CD8-positive, alpha-beta memory T cell (primary cell): ENCODE results near the gene C5AR2. TPM values are rescaled to one million over a fixed set of nuclear protein-coding genes. Genes with fewer than 3 reads are reported as not detected.
A peak's percentile ranks its signal among the peaks of the same experiment; 100 is the strongest.
"Not testable (repeated sequence)": the region's sequence is repeated elsewhere in the genome, so short reads cannot be mapped to it uniquely, and the experiment has no call there.

Experiments
- CTCF ChIA-PET: fragments of 350-600 bp; sonication (Branson Sonifier 250); formaldehyde crosslinking; loops from one replicate; lab custom pipeline; 2021; ENCODE audit warnings: antibody characterized with exemption; lab: Charles Lee
- POLR2A ChIA-PET: fragments of 350-600 bp; sonication (Branson Sonifier 250); formaldehyde crosslinking; loops from one replicate; lab custom pipeline; 2021; ENCODE audit warnings: antibody characterized with exemption; lab: Charles Lee
- DNase-seq, 5 donors: peaks; one replicate each; pipeline versions ENCODE4 v3.0.0 to v3.0.0-alpha.2; 2020 to 2022; ENCODE audit warnings: mixed read lengths in 1 of 5
- H3K27ac ChIP-seq: one replicate; pipeline ENCODE4 v1.7.0; 2013; ENCODE audit warnings: low read depth, mild to moderate bottlenecking, low read length, moderate library complexity
- H3K27me3 ChIP-seq: 2 replicates; pipeline ENCODE4 v1.7.0; 2013; ENCODE audit warnings: low read length, mild to moderate bottlenecking; ENCODE audit not compliant: insufficient read depth, poor library complexity, severe bottlenecking
- H3K36me3 ChIP-seq: 2 replicates; pipeline ENCODE4 v1.7.0; 2013; ENCODE audit warnings: mild to moderate bottlenecking, low read length, moderate library complexity; ENCODE audit not compliant: insufficient read depth
- H3K4me1 ChIP-seq: 2 replicates; pipeline ENCODE4 v1.7.0; 2013; ENCODE audit warnings: mild to moderate bottlenecking, low read length, moderate library complexity; ENCODE audit not compliant: insufficient read depth
- H3K4me3 ChIP-seq: 2 replicates; pipeline ENCODE4 v1.7.0; 2013; ENCODE audit warnings: mild to moderate bottlenecking, low read length
- H3K9me3 ChIP-seq: 2 replicates; pipeline ENCODE4 v1.7.0; 2013; ENCODE audit warnings: mild to moderate bottlenecking, low read length
- H3K27ac Mint-ChIP-seq, 8 donors: one replicate each; pipeline ENCODE4 v1.8.0; 2020 to 2021; ENCODE audit warnings: mixed read lengths in 8 of 8, mild to moderate bottlenecking in 6 of 8, inconsistent platforms in 3 of 8, moderate library complexity in 3 of 8
- H3K27me3 Mint-ChIP-seq, 2 donors: one replicate each; pipeline ENCODE4 v1.8.0; 2020 to 2021; ENCODE audit warnings: mixed read lengths in 2 of 2, mild to moderate bottlenecking in 1 of 2, moderate library complexity in 1 of 2
- H3K36me3 Mint-ChIP-seq, 3 donors: one replicate each; pipeline ENCODE4 v1.8.0; 2020 to 2021; ENCODE audit warnings: mixed read lengths in 3 of 3, inconsistent platforms in 1 of 3, mild to moderate bottlenecking in 1 of 3
- H3K4me1 Mint-ChIP-seq, 3 donors: one replicate each; pipeline ENCODE4 v1.8.0; 2020 to 2021; ENCODE audit warnings: mixed read lengths in 3 of 3, inconsistent platforms in 1 of 3, mild to moderate bottlenecking in 1 of 3
- H3K4me3 Mint-ChIP-seq, 7 donors: one replicate each; pipeline ENCODE4 v1.8.0; 2020 to 2021; ENCODE audit warnings: mixed read lengths in 7 of 7, mild to moderate bottlenecking in 6 of 7, moderate library complexity in 4 of 7, inconsistent platforms in 2 of 7
- H3K9me3 Mint-ChIP-seq, 5 donors: one replicate each; pipeline ENCODE4 v1.8.0; 2020 to 2022; ENCODE audit warnings: mixed read lengths in 5 of 5, mild to moderate bottlenecking in 3 of 5, moderate library complexity in 2 of 5, inconsistent platforms in 1 of 5
- polyA plus RNA-seq: library from polyadenylated mRNA; unstranded; fragments of 300-500 nt; fragmentation: Illumina TruSeq; gene quantifications from one replicate; pipeline ENCODE4 v1.2.3, GENCODE V29; 2021
- total RNA-seq, 2 experiments: library from RNA; stranded (reverse); gene quantifications; one replicate each; pipeline ENCODE4 v1.2.3, GENCODE V29; 2021

Gene C5AR2
- total and polyA plus RNA-seq, 3 experiments from 2014 or later: 0.06 to 0.22 (median 0.07) TPM

DNA sequence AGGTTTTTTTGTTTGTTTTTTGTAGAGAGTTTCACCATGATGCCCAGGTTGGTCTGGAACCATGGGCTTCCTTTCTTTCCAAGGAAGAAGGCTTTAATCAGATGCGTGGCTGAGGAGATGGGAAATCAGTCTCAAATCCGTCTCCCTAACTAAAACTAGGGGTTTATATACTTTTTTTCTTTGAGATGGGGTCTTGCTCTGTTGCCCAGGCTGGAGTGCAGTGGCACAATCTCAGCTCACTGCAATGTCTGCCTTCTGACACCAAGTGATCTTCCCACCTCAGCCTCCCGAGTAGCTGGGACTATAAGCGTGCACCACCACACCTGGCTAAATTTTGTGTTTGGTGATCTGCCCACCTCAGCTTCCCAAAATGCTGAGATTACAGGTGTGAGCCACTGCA is 52.6 kb downstream of the C5AR2 start:
- H3K4me1 Mint-ChIP-seq: peaks cover 21 to 32% (median 23%) of the 10 kb centered on the region in 3 donors
- POLR2A ChIA-PET, H3K27me3 ChIP-seq, H3K27me3 Mint-ChIP-seq, H3K9me3 Mint-ChIP-seq, DNase-seq, H3K4me3 Mint-ChIP-seq, H3K4me3 ChIP-seq, H3K9me3 ChIP-seq, H3K27ac ChIP-seq, CTCF ChIA-PET, H3K27ac Mint-ChIP-seq: not testable (repeated sequence)
- peaks cover 3 to 27% (median 10%) of the 10 kb centered on the region in 3 donors for H3K36me3 Mint-ChIP-seq
- H3K4me1 ChIP-seq: peaks cover 17% of the 10 kb centered on the region
- peaks cover 15% of the 10 kb centered on the region for H3K36me3 ChIP-seq

DNA sequence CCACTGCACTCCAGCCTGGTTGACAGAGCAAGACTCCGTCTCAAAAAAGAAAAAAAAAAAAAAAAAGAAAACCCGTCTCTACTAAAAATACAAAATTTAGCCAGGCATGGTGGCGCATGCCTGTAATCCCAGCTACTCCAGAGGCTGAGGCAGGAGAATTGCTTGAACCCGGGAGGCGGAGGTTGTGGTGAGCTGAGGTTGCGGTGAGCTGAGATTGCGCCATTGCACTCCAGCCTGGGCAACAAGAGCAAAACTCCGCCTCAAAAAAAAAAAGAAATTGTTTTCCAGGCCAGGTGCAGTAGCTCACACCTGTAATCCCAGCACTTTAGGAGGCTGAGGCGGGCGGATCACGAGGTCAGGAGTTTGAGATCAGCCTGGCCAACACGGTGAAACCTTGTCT is 54.6 kb downstream of the C5AR2 start:
- H3K4me1 Mint-ChIP-seq: peaks cover 19 to 21% (median 21%) of the 10 kb centered on the region in 3 donors
- DNase-seq, H3K36me3 Mint-ChIP-seq, H3K36me3 ChIP-seq, H3K4me1 ChIP-seq, H3K9me3 Mint-ChIP-seq, H3K27me3 Mint-ChIP-seq, H3K27ac Mint-ChIP-seq, H3K27ac ChIP-seq, H3K9me3 ChIP-seq, H3K27me3 ChIP-seq, H3K4me3 Mint-ChIP-seq, H3K4me3 ChIP-seq: not testable (repeated sequence)
- POLR2A ChIA-PET: interaction anchor here (0.6 to 0.7 kb wide), 3 partner anchors 142 to 653 kb away, joined by 3 to 12 read pairs (median 3); no protein-coding TSS in a partner anchor
- CTCF ChIA-PET: interaction anchor here (0.9 to 8.2 kb wide), 3 partner anchors 38 to 91 kb away, joined by 3 to 89 read pairs (median 3); partner anchors contain the start of gene DHX34

DNA sequence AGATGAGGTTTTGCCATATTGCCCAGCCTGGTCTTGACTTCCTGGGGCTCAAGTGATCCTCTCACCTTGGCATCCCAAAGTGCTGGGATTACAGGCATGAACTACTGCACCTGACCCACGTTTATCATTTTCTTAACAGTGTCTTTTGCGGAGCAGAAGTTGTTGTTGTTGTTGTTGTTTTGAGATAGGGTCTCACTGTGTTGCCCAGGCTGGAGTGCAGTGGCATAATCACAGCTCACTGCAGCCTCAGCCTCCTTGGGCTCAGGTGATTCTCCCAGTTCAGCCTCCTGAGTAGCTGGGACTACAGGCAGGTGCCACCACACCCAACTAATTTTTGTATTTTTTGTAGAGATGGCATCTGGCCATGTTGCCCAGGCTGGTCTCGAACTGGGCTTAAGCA is 55.6 kb downstream of the C5AR2 start:
- Mint-ChIP-seq H3K4me1 (peaks cover 10 to 13% (median 13%) of the 10 kb centered on the region in 3 donors), H3K27ac (peak overlapping the region in 1 of 8 donors; percentile 22)
- H3K4me3 Mint-ChIP-seq, H3K27me3 Mint-ChIP-seq, H3K4me1 ChIP-seq, H3K4me3 ChIP-seq, H3K36me3 Mint-ChIP-seq, H3K36me3 ChIP-seq, H3K9me3 Mint-ChIP-seq, POLR2A ChIA-PET, DNase-seq, H3K9me3 ChIP-seq, H3K27ac ChIP-seq, H3K27me3 ChIP-seq: not testable (repeated sequence)
- CTCF ChIA-PET: interaction anchor here (8.2 kb wide), 1 partner anchor 92 kb away, joined by 89 read pairs; no protein-coding TSS in a partner anchor

GRCh38 chr19:47388721-47389120 is 56.7 kb downstream of the C5AR2 start:
- H3K4me1 ChIP-seq, H3K9me3 ChIP-seq, POLR2A ChIA-PET, H3K27ac ChIP-seq, H3K36me3 Mint-ChIP-seq, H3K4me3 Mint-ChIP-seq, H3K9me3 Mint-ChIP-seq, H3K36me3 ChIP-seq, DNase-seq, H3K27ac Mint-ChIP-seq, H3K4me3 ChIP-seq, H3K4me1 Mint-ChIP-seq, H3K27me3 ChIP-seq: not testable (repeated sequence)
- CTCF ChIA-PET: interaction anchor here (1.1 to 8.2 kb wide), 3 partner anchors 39 to 93 kb away, joined by 3 to 89 read pairs (median 3); partner anchors contain the start of gene DHX34
- H3K27me3 Mint-ChIP-seq: peaks cover 1 to 11% of the 10 kb centered on the region in 2 donors

DNA sequence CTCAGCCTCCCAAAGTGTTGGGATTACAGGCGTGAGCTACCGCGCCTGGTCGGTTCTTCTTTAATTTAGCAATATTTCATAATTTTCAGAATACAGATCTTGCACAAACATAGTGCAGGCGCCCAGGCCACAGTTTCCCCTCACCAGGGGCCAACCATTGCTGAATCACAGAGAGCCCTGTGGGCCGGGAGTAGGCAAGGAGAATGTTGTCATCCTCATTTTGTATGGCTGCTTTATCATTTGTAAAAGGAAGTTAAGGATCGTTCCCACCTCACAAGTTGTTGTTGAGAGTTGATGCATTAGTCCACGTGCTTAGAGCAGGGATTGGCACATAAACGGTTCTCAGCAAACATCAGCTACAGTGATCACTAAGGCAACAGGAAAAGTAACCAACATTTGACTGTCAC is 57.2 kb downstream of the C5AR2 start:
- Mint-ChIP-seq H3K4me3 (no peak overlapping the region), H3K4me1 (peaks cover 4 to 6% (median 5%) of the 10 kb centered on the region in 3 donors), H3K27me3 (peaks cover 1 to 11% of the 10 kb centered on the region in 2 donors), H3K27ac (no peak overlapping the region), H3K36me3 (no peaks in the 10 kb centered on the region), H3K9me3 (no peaks in the 10 kb centered on the region)
- no peak for DNase-seq
- no peaks in the 10 kb centered on the region for H3K4me1 ChIP-seq
- POLR2A ChIA-PET: no interaction called here
- CTCF ChIA-PET: interaction anchor here (1.1 to 8.2 kb wide), 3 partner anchors 40 to 93 kb away, joined by 3 to 89 read pairs (median 3); partner anchors contain the start of gene DHX34
- no peaks in the 10 kb centered on the region for H3K9me3 ChIP-seq
- no peak overlapping the region for H3K27ac ChIP-seq
- H3K4me3 ChIP-seq: no peak overlapping the region
- H3K27me3 ChIP-seq: no peaks in the 10 kb centered on the region
- H3K36me3 ChIP-seq: no peaks in the 10 kb centered on the region

DNA sequence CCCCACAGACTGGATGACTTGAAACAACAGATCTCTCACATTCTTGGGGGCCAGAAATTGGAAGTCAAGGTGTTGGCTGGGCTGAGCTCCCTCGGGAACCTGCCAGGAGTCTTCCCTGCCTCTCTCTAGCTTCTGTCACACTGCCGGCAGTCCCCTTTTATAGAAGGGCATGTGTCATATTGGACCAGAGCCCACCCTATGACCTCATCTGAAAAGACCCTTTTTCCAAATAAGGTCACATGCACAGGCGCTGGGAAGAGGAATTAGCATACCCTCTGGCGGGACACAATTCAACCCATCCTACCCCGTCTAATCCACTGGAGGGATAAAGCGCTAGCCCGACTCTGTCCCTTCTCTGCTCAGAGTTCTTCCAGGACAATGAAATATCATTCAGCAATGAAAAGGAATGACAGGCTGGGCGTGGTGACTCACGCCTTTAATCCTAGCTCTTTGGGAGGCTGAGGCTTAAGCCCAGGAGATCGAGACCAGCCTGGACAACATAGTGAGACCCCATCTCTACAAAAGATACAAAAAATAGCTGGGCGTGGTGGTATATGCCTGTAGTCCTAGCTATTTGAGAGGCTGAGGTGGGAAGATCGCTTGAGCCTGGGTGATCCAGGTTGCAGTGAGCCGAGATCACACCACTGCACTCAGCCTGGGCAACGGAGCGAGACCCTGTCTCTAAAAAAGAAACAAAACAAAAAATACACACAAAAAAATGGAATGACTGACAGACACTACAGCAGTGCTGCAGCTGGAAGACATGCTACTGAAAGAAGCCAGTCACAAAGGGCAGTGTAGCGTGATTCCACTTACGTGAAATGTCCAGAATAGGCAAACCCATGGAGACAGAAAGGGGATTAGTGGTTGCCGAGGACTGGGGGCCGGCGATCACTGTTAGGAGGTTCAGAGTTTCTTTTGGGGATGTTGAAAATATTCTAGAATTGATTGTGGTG is 58.8 kb downstream of the C5AR2 start:
- POLR2A ChIA-PET: interaction anchor here (0.6 to 1.6 kb wide), 3 partner anchors 42 to 233 kb away, joined by 3 to 4 read pairs (median 3); partner anchors contain the start of gene DHX34
- CTCF ChIA-PET: interaction anchor here (0.6 to 8.2 kb wide), 23 partner anchors 9 to 350 kb away, joined by 3 to 89 read pairs (median 4); partner anchors contain the start of gene DHX34
- peak overlapping the region in 1 of 8 donors; percentile 79 for H3K27ac Mint-ChIP-seq
- no peak overlapping the region for H3K4me3 Mint-ChIP-seq
- DNase-seq: no peak
- H3K27ac ChIP-seq: no peak overlapping the region
- H3K36me3 ChIP-seq: no peaks in the 10 kb centered on the region
- H3K4me1 Mint-ChIP-seq: peaks cover 4 to 6% (median 5%) of the 10 kb centered on the region in 3 donors
- no peak overlapping the region for H3K4me3 ChIP-seq
- no peaks in the 10 kb centered on the region for H3K9me3 Mint-ChIP-seq
- H3K9me3 ChIP-seq: no peaks in the 10 kb centered on the region
- no peaks in the 10 kb centered on the region for H3K4me1 ChIP-seq
- no peaks in the 10 kb centered on the region for H3K27me3 ChIP-seq
- H3K27me3 Mint-ChIP-seq: peaks cover 1 to 15% of the 10 kb centered on the region in 2 donors
- H3K36me3 Mint-ChIP-seq: no peaks in the 10 kb centered on the region

- no peaks in the 10 kb centered on the region for H3K36me3 ChIP-seq
- no peaks in the 10 kb centered on the region for H3K36me3 Mint-ChIP-seq
- H3K9me3 Mint-ChIP-seq: no peaks in the 10 kb centered on the region
- H3K9me3 ChIP-seq: no peaks in the 10 kb centered on the region
- peaks cover 1 to 15% of the 10 kb centered on the region in 2 donors for H3K27me3 Mint-ChIP-seq
- H3K27ac Mint-ChIP-seq: peak overlapping the region in 1 of 8 donors; percentile 79
- peak; percentile 62 to 83 (median 76) for DNase-seq
- H3K4me1 Mint-ChIP-seq: peaks cover 4 to 6% (median 5%) of the 10 kb centered on the region in 3 donors
- ChIA-PET POLR2A (interaction anchor here (0.6 to 1.6 kb wide), 3 partner anchors 43 to 234 kb away, joined by 3 to 4 read pairs (median 3); partner anchors contain the start of gene DHX34), CTCF (interaction anchor here (0.6 to 8.2 kb wide), 23 partner anchors 8 to 349 kb away, joined by 3 to 89 read pairs (median 4); partner anchors contain the start of gene DHX34)
- no peaks in the 10 kb centered on the region for H3K27me3 ChIP-seq
- H3K4me3 Mint-ChIP-seq: no peak overlapping the region
- H3K4me1 ChIP-seq: no peaks in the 10 kb centered on the region
- H3K27ac ChIP-seq: no peak overlapping the region
- no peak overlapping the region for H3K4me3 ChIP-seq
Observed at GRCh38 chr19:47391510-47392223, 59.7 kb downstream of the C5AR2 start.
